A549 (cell line): Measurements from ENCODE around the gene COL8A1. TPM values are rescaled to one million over a fixed set of nuclear protein-coding genes. Genes with fewer than 3 reads are reported as not detected.

Experiments
- ATAC-seq, 2 experiments: fragments of 200-7000 bp in 1 of 2; fragments of >200 bp in 1 of 2; cut with Nextera tagmentation in 1 of 2; cut with Tn5 transposase in 1 of 2; 3 replicates each; pipeline versions ENCODE4 v1.8.0 to v1.9.1; 2018 to 2020; ENCODE audit warnings: mild to moderate bottlenecking in 1 of 2, moderate library complexity in 1 of 2
- CTCF ChIA-PET: fragments of 300-600 bp; sonication (Branson Sonifier 250); formaldehyde crosslinking; extraction: SDS; loops from one replicate; lab custom pipeline; 2021; ENCODE audit warnings: antibody characterized with exemption, inconsistent platforms; lab: Yijun Ruan, JAX
- POLR2A ChIA-PET: fragments of 350-600 bp; formaldehyde crosslinking; extraction: SDS; loops from one replicate; lab custom pipeline; 2021; ENCODE audit warnings: antibody characterized with exemption, inconsistent platforms; lab: Yijun Ruan, JAX
- DNase-seq, 2 experiments: peaks; one replicate each; pipeline versions ENCODE4 v3.0.0 to v3.0.0-alpha.2; 2011 to 2016; ENCODE audit warnings: low read depth in 1 of 2, low spot score in 1 of 2
- FAIRE-seq: peaks from 2 replicates; lab custom pipeline; 2011; peaks lifted over from hg19 to GRCh38; lab: Jason Lieb, UNC
- H3K27ac ChIP-seq, 2 experiments: fragments of >200 bp; sonication (Bioruptor Twin); formaldehyde crosslinking; 3 replicates each; pipeline ENCODE4 v1.5.1; 2016 to 2017
- H3K4me1 ChIP-seq: fragments of >200 bp; sonication (Bioruptor Twin); formaldehyde crosslinking; 3 replicates; pipeline ENCODE4 v1.6.1; 2016
- H3K4me2 ChIP-seq: fragments of >200 bp; sonication (Bioruptor Twin); formaldehyde crosslinking; 3 replicates; pipeline ENCODE4 v1.6.1; 2016
- H3K4me3 ChIP-seq: fragments of >200 bp; sonication (Bioruptor Twin); formaldehyde crosslinking; 3 replicates; pipeline ENCODE4 v1.5.1; 2016
- H3K9me3 ChIP-seq: fragments of >200 bp; sonication (Bioruptor Twin); formaldehyde crosslinking; 3 replicates; pipeline ENCODE4 v1.6.1; 2016
- ATOH8 ChIP-seq: fragments of 250-450 bp; sonication (Bioruptor Pico); IDR thresholded peaks from 2 replicates; pipeline ENCODE4 v1.5.0; 2020; ENCODE audit warnings: low read depth, mild to moderate bottlenecking, moderate library complexity
- BCL3 ChIP-seq: fragments of >200 bp; sonication (Bioruptor Twin); formaldehyde crosslinking; IDR thresholded peaks from 3 replicates; pipeline ENCODE4 v1.6.1; 2016
- BHLHE40 ChIP-seq: IDR thresholded peaks from 2 replicates; pipeline ENCODE4 v1.6.1; 2012; ENCODE audit warnings: low read depth, low read length, inconsistent platforms
- CBX2 ChIP-seq: fragments of 200-600 bp; sonication (generic); IDR thresholded peaks from 2 replicates; pipeline ENCODE4 v1.6.1; 2016; ENCODE audit warnings: low read depth, mild to moderate bottlenecking, borderline replicate concordance
- CBX8 ChIP-seq: fragments of 200-600 bp; sonication (generic); IDR thresholded peaks from 2 replicates; pipeline ENCODE4 v1.6.1; 2016
- CEBPB ChIP-seq, 2 experiments: fragments of >200 bp in 1 of 2; sonication (Bioruptor Twin) in 1 of 2; formaldehyde crosslinking in 1 of 2; IDR thresholded peaks; 2 replicates each; pipeline ENCODE4 v1.6.1; 2012 to 2016
- CHD2 ChIP-seq: fragments of 150-350 bp; IDR thresholded peaks from 2 replicates; pipeline ENCODE4 v1.6.1; 2014; ENCODE audit warnings: low read length; ENCODE audit not compliant: partially characterized antibody
- EP300 ChIP-seq, 2 experiments: fragments of >200 bp; sonication (Bioruptor Twin); formaldehyde crosslinking; IDR thresholded peaks; 2 replicates in 1 of 2; 3 replicates in 1 of 2; pipeline ENCODE4 v1.6.1; 2016 to 2017
- HDAC2 ChIP-seq: fragments of 200-600 bp; sonication (generic); IDR thresholded peaks from 2 replicates; pipeline ENCODE4 v1.6.1; 2016
- HMGXB4 ChIP-seq: fragments of 250-450 bp; sonication (Bioruptor Pico); IDR thresholded peaks from 2 replicates; pipeline ENCODE4 v1.5.0; 2021; ENCODE audit warnings: mild to moderate bottlenecking, moderate library complexity, borderline replicate concordance
- HOXA7 ChIP-seq: fragments of 250-450 bp; sonication (Bioruptor Pico); IDR thresholded peaks from 2 replicates; pipeline ENCODE4 v1.5.0; 2020; ENCODE audit warnings: mild to moderate bottlenecking, moderate library complexity
- JUN ChIP-seq, 2 experiments: fragments of >200 bp; sonication (Bioruptor Twin); formaldehyde crosslinking; IDR thresholded peaks; 2 replicates in 1 of 2; 3 replicates in 1 of 2; pipeline ENCODE4 v1.6.1; 2016 to 2017
- JUNB ChIP-seq: fragments of >200 bp; sonication (Bioruptor Twin); formaldehyde crosslinking; IDR thresholded peaks from 2 replicates; pipeline ENCODE4 v1.6.1; 2016
- MAFK ChIP-seq: fragments of 450-650 bp; IDR thresholded peaks from 2 replicates; pipeline ENCODE4 v1.6.1; 2014; ENCODE audit not compliant: partially characterized antibody
- NR3C1 ChIP-seq: fragments of >200 bp; sonication (Bioruptor Twin); formaldehyde crosslinking; IDR thresholded peaks from 3 replicates; pipeline ENCODE4 v1.6.1; 2017
- PHF8 ChIP-seq: fragments of 200-600 bp; sonication (generic); IDR thresholded peaks from 2 replicates; pipeline ENCODE4 v1.6.1; 2016; ENCODE audit warnings: low read depth, mild to moderate bottlenecking, antibody characterized with exemption, moderate library complexity, borderline replicate concordance
- RARB ChIP-seq: fragments of 250-450 bp; sonication (Bioruptor Pico); IDR thresholded peaks from 2 replicates; pipeline ENCODE4 v1.8.0; 2021; ENCODE audit warnings: mild to moderate bottlenecking, moderate library complexity
- RCOR1 ChIP-seq: fragments of 150-350 bp; IDR thresholded peaks from 2 replicates; pipeline ENCODE4 v1.6.1; 2014; ENCODE audit warnings: antibody characterized with exemption, low read length, low read depth
- RFX5 ChIP-seq: fragments of 450-650 bp; IDR thresholded peaks from 2 replicates; pipeline ENCODE4 v1.7.1; 2014; ENCODE audit warnings: antibody characterized with exemption, mild to moderate bottlenecking, moderate library complexity
- RNF2 ChIP-seq: fragments of 200-600 bp; sonication (generic); IDR thresholded peaks from 2 replicates; pipeline ENCODE4 v1.6.1; 2016; ENCODE audit warnings: low read depth, mild to moderate bottlenecking, antibody characterized with exemption, moderate library complexity, borderline replicate concordance
- SREBF2 ChIP-seq: fragments of 450-650 bp; IDR thresholded peaks from 2 replicates; pipeline ENCODE4 v1.6.1; 2014; ENCODE audit warnings: mild to moderate bottlenecking, moderate library complexity
- TP53 ChIP-seq: fragments of 250-450 bp; sonication (Bioruptor Pico); IDR thresholded peaks from 2 replicates; pipeline ENCODE4 v1.5.0; 2021; ENCODE audit warnings: mild to moderate bottlenecking, moderate library complexity
- USF2 ChIP-seq: fragments of 450-650 bp; IDR thresholded peaks from 2 replicates; pipeline ENCODE4 v1.6.1; 2014; ENCODE audit warnings: antibody characterized with exemption
- ZC3H11A ChIP-seq: fragments of 450-650 bp; IDR thresholded peaks from 2 replicates; pipeline ENCODE4 v1.6.1; 2014; ENCODE audit warnings: antibody characterized with exemption, mild to moderate bottlenecking
- WGBS: methylation state at CpG from one replicate; pipeline ENCODE4 v1.1.6; 2017; ENCODE audit errors: missing lambda C conversion rate; 5-methylcytosine and 5-hydroxymethylcytosine counted together
- polyA plus RNA-seq, 4 experiments: library from polyadenylated mRNA; depleted of rRNA in 3 of 4; stranded (reverse); fragments of >200 nt; fragmentation: RNase III in 1 of 4; extraction: RNeasy Plus Mini Kit Qiagen cat#74134 plus additional on column Dnase treatment in 1 of 4; gene quantifications; 2 replicates in 3 of 4; 3 replicates in 1 of 4; pipeline ENCODE4 v1.2.3, GENCODE V29; 2011 to 2017
- TF ChIP-seq, protein P1 (sequence below): fragments of >200 bp; sonication (Bioruptor Twin); formaldehyde crosslinking; IDR thresholded peaks from 3 replicates; pipeline ENCODE4 v1.5.1; 2016

Gene COL8A1
- polyA plus RNA-seq, 2 of the 4 experiments (the other 2 are of a cell fraction) = not detected

- ChIA-PET POLR2A (no interaction called here), CTCF (interaction anchor here (1.0 kb wide), 1 partner anchor 11 kb away, joined by 6 read pairs; the partner anchor contains the start of gene COL8A1)
- WGBS = 46% methylated on average over 4 of the region's 4 CpGs
- TF ChIP-seq RCOR1 (no peak), TP53 (CRISPR knock-in tag) (no peak), BCL3 (no peak), EP300 (IDR thresholded peaks at IDR 0.05) (no peak), ATOH8 (CRISPR knock-in tag) (no peak), RARB (CRISPR knock-in tag) (no peak), NR3C1 (no peak), RFX5 (no peak), HMGXB4 (CRISPR knock-in tag) (no peak), HOXA7 (CRISPR knock-in tag) (no peak), JUNB (no peak), MAFK (no peak), CBX2 (no peak), JUN (IDR thresholded peaks at IDR 0.05) (no peak), ZC3H11A (no peak), CEBPB (IDR thresholded peaks at IDR 0.05) (no peak)
- TF ChIP-seq, protein P1, sequence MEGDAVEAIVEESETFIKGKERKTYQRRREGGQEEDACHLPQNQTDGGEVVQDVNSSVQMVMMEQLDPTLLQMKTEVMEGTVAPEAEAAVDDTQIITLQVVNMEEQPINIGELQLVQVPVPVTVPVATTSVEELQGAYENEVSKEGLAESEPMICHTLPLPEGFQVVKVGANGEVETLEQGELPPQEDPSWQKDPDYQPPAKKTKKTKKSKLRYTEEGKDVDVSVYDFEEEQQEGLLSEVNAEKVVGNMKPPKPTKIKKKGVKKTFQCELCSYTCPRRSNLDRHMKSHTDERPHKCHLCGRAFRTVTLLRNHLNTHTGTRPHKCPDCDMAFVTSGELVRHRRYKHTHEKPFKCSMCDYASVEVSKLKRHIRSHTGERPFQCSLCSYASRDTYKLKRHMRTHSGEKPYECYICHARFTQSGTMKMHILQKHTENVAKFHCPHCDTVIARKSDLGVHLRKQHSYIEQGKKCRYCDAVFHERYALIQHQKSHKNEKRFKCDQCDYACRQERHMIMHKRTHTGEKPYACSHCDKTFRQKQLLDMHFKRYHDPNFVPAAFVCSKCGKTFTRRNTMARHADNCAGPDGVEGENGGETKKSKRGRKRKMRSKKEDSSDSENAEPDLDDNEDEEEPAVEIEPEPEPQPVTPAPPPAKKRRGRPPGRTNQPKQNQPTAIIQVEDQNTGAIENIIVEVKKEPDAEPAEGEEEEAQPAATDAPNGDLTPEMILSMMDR = no peak
- DNase-seq (no peak), FAIRE-seq (no peak), ATAC-seq (no peak)
- Histone ChIP-seq H3K4me2 (peak overlapping the region; percentile 19; the same call in 1 of the 3 replicates), H3K4me1 (peaks cover 15% of the 10 kb centered on the region; the same call in 2 of the 3 replicates), H3K4me3 (no peak overlapping the region), H3K9me3 (no peaks in the 10 kb centered on the region), H3K27ac (no peak overlapping the region)
Observed at GRCh38 chr3:99648516-99648915, 10.1 kb downstream of the COL8A1 start.

DNA sequence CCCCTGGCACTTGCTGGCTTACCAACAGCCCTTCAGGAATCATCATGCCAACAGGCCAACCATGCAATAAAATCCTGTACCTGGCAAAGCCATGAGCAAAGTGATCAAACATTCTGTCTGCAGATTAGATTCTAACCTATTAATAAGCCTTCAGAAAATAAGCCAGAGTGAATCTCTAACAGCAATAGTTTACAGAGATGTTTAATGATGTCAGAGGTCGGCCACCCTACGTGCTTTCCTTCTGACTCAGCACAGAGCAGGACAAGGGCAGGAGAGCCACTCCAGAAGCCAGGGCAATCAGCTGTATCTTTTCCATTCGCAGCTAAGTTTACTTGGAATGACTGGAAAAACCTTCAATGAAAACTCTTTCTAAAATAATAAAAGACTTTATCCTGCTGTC, 13.1 kb downstream of the COL8A1 start:
- Histone ChIP-seq H3K4me1 (peaks cover 15% of the 10 kb centered on the region; the same call in 2 of the 3 replicates), H3K4me3 (no peak overlapping the region), H3K4me2 (peak overlapping the region; percentile 11; the same call in 2 of the 3 replicates), H3K9me3 (no peaks in the 10 kb centered on the region), H3K27ac (no peak overlapping the region)
- ChIA-PET POLR2A (no interaction called here), CTCF (interaction anchor here (1.4 to 1.6 kb wide), 2 partner anchors 11 to 36 kb away, joined by 3 to 4 read pairs; no protein-coding TSS in a partner anchor)
- peak in 1 of 2 experiments; percentile 19 for DNase-seq
- peak; percentile 73 to 74; a peak in 4 of 6 replicates for ATAC-seq
- 4% methylated on average over 3 of the region's 3 CpGs for WGBS
- no peak for FAIRE-seq
- TF ChIP-seq CHD2 = no peak
- TF ChIP-seq RNF2 = no peak
- no peak for TF ChIP-seq BHLHE40
- TF ChIP-seq HDAC2 = no peak
- no peak for TF ChIP-seq HOXA7 (CRISPR knock-in tag)
- no peak for TF ChIP-seq RFX5
- TF ChIP-seq SREBF2 = no peak
- TF ChIP-seq HMGXB4 (CRISPR knock-in tag) = no peak
- TF ChIP-seq USF2 = no peak
- TF ChIP-seq TP53 (CRISPR knock-in tag) = no peak
- no peak for TF ChIP-seq CEBPB (IDR thresholded peaks at IDR 0.05)
- no peak for TF ChIP-seq CBX8
- no peak for TF ChIP-seq PHF8
